Gastroesophageal sphincter (tissue), 3 donors: ENCODE data around the gene ARRDC3.

Source experiments
- CTCF ChIP-seq, 4 experiments: fragments of 200-600 bp in 2 of 4; fragments of 450-650 bp in 2 of 4; sonication (generic) in 1 of 4; IDR thresholded peaks; one replicate each; pipeline ENCODE4 v1.5.1; 2017 to 2019; ENCODE audit warnings: antibody characterized with exemption in 4 of 4, mild to moderate bottlenecking in 2 of 4, moderate library complexity in 2 of 4
- EP300 ChIP-seq: sonication (generic); formaldehyde crosslinking; IDR thresholded peaks from one replicate; pipeline ENCODE4 v1.6.1; 2017; ENCODE audit warnings: antibody characterized with exemption, mild to moderate bottlenecking
- POLR2A ChIP-seq, 2 donors: fragments of 450-650 bp; IDR thresholded peaks; one replicate each; pipeline ENCODE4 v1.6.1; 2017; ENCODE audit warnings: antibody characterized with exemption in 2 of 2, mild to moderate bottlenecking in 2 of 2, moderate library complexity in 1 of 2

- no peak for TF ChIP-seq EP300
- no peak for TF ChIP-seq CTCF (IDR thresholded peaks at IDR 0.05)
- peak; percentile 63 to 78 for TF ChIP-seq POLR2A (IDR thresholded peaks at IDR 0.05)
Observed at GRCh38 chr5:91379914-91380490, 3.1 kb downstream of the ARRDC3 start.
